DND-41 (cell line): Measurements from ENCODE around the gene SYNJ2BP.
"Not testable (repeated sequence)": the region's sequence is repeated elsewhere in the genome, so short reads cannot be mapped to it uniquely, and the experiment has no call there.

Experiments
- ATAC-seq: fragments of 200-7000 bp; cut with Tn5 transposase; 3 replicates; pipeline ENCODE4 v1.9.1; 2021; ENCODE audit warnings: low read depth; ENCODE audit not compliant: insufficient read depth
- DNase-seq: peaks from one replicate; pipeline ENCODE4 v3.0.0-alpha.2; 2020
- H2AFZ ChIP-seq: 2 replicates; pipeline ENCODE4 v1.6.0; 2012; ENCODE audit warnings: low read depth, low read length
- H3K27ac ChIP-seq: 2 replicates; pipeline ENCODE4 v1.5.1; 2012; ENCODE audit warnings: low read length, inconsistent platforms
- H3K27me3 ChIP-seq: fragments of 200-600 bp; sonication (generic); 2 replicates; pipeline ENCODE4 v1.6.0; 2012; ENCODE audit warnings: low read length, mild to moderate bottlenecking, inconsistent platforms; ENCODE audit not compliant: insufficient read depth, poor library complexity
- H3K36me3 ChIP-seq: 2 replicates; pipeline ENCODE4 v1.5.1; 2012; ENCODE audit warnings: low read length, inconsistent platforms; ENCODE audit not compliant: insufficient read depth
- H3K4me1 ChIP-seq: 2 replicates; pipeline ENCODE4 v1.5.1; 2012; ENCODE audit warnings: mild to moderate bottlenecking, low read length; ENCODE audit not compliant: insufficient read depth
- H3K4me2 ChIP-seq: 2 replicates; pipeline ENCODE4 v1.6.0; 2012; ENCODE audit warnings: mild to moderate bottlenecking, moderate library complexity, low read length, inconsistent platforms; ENCODE audit not compliant: insufficient read depth
- H3K4me3 ChIP-seq, 2 experiments: fragments of 200-600 bp in 1 of 2; shearing (Covaris generic) in 1 of 2; 2 replicates each; pipeline ENCODE4 v1.5.1; 2012 to 2016; ENCODE audit warnings: inconsistent platforms in 2 of 2, low read length in 2 of 2, mild to moderate bottlenecking in 2 of 2, low read depth in 1 of 2, moderate library complexity in 1 of 2
- H3K79me2 ChIP-seq: 2 replicates; pipeline ENCODE4 v1.6.0; 2012; ENCODE audit warnings: low read length, inconsistent platforms; ENCODE audit not compliant: insufficient read depth
- H3K9ac ChIP-seq: 2 replicates; pipeline ENCODE4 v1.6.0; 2012; ENCODE audit warnings: low read depth, mild to moderate bottlenecking, inconsistent platforms, low read length, moderate library complexity
- H3K9me3 ChIP-seq: 2 replicates; pipeline ENCODE4 v1.5.1; 2012; ENCODE audit warnings: low read length, moderate library complexity, mild to moderate bottlenecking, inconsistent platforms; ENCODE audit not compliant: insufficient read depth, severe bottlenecking
- H4K20me1 ChIP-seq: 2 replicates; pipeline ENCODE4 v1.6.0; 2012; ENCODE audit warnings: low read length; ENCODE audit not compliant: insufficient read depth
- EZH2 ChIP-seq: IDR thresholded peaks from 3 replicates; pipeline ENCODE4 v1.6.1; 2012; ENCODE audit warnings: borderline replicate concordance, low read depth, mild to moderate bottlenecking, moderate library complexity, low read length, inconsistent platforms; ENCODE audit not compliant: severe bottlenecking
- TF ChIP-seq, protein P1 (sequence below): IDR thresholded peaks from 2 replicates; pipeline ENCODE4 v1.5.1; 2012; ENCODE audit warnings: borderline replicate concordance, low read length, moderate library complexity, mild to moderate bottlenecking; ENCODE audit not compliant: poor library complexity, severe bottlenecking; ENCODE audit errors: extremely low read depth

SYNJ2BP gene

DNA sequence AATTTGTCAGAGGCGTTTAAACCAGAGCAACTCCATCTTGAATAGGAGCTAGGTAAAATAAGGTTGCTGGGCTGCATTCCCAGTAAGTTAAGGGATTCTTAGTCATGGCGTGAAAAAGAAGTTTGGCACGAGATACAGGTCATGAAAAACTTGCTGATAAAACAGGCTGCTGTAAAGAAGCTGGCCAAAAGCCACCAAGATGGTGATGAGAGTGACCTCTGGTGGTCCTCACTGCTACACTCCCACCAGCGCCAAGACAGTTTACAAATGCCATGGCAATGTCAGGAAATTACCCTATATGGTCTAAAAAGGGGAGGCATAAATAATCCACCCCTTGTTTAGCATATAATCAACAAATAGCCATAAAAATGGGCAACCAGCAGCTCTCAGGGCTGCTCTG is 13.6 kb downstream of the SYNJ2BP start:
- H3K79me2 ChIP-seq, result peaks cover 18% of the 10 kb centered on the region
- H3K36me3 ChIP-seq, result peaks cover 12% of the 10 kb centered on the region
- not testable (repeated sequence) for H3K9ac ChIP-seq, H2AFZ ChIP-seq, H3K27ac ChIP-seq, DNase-seq, H4K20me1 ChIP-seq, H3K4me1 ChIP-seq, H3K4me3 ChIP-seq, ATAC-seq, H3K27me3 ChIP-seq, H3K4me2 ChIP-seq
- peaks cover 13% of the 10 kb centered on the region for H3K9me3 ChIP-seq
- TF ChIP-seq, protein P1, sequence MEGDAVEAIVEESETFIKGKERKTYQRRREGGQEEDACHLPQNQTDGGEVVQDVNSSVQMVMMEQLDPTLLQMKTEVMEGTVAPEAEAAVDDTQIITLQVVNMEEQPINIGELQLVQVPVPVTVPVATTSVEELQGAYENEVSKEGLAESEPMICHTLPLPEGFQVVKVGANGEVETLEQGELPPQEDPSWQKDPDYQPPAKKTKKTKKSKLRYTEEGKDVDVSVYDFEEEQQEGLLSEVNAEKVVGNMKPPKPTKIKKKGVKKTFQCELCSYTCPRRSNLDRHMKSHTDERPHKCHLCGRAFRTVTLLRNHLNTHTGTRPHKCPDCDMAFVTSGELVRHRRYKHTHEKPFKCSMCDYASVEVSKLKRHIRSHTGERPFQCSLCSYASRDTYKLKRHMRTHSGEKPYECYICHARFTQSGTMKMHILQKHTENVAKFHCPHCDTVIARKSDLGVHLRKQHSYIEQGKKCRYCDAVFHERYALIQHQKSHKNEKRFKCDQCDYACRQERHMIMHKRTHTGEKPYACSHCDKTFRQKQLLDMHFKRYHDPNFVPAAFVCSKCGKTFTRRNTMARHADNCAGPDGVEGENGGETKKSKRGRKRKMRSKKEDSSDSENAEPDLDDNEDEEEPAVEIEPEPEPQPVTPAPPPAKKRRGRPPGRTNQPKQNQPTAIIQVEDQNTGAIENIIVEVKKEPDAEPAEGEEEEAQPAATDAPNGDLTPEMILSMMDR, result peak; percentile 15

DNA sequence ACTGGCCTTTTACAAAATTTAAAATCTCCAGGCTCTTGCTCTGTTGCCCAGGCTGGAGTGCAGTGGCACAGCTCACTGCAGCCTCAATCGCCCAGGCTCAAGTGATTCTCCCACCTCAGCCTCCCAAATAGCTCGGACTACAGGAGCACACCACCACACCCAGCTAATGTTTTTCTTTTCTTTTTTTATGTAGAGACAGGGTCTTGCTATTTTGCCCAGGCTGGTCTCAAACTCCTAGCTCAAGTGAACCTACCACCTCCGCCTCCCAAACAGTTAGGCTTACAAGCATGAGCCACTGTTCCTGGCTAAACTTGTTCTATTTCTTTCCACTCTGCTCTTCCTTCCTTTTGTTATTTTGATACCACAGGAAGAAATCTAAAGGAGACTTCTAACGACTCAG is 15.2 kb downstream of the SYNJ2BP start:
- no peak overlapping the region for H3K9ac ChIP-seq
- no peaks in the 10 kb centered on the region for H3K27me3 ChIP-seq
- H3K4me3 ChIP-seq, result no peak overlapping the region
- peaks cover 13% of the 10 kb centered on the region for H3K79me2 ChIP-seq
- H3K36me3 ChIP-seq, result peaks cover 21% of the 10 kb centered on the region
- no peak overlapping the region for H2AFZ ChIP-seq
- no peak overlapping the region for H3K4me2 ChIP-seq
- H4K20me1 ChIP-seq, result 0 out of 2 replicates have a peak, but pooled peaks cover 6% of the 10 kb centered on the region
- TF ChIP-seq EZH2, result no peak
- DNase-seq, result no peak
- no peak for ATAC-seq
- peaks cover 21% of the 10 kb centered on the region for H3K9me3 ChIP-seq
- H3K27ac ChIP-seq, result no peak overlapping the region
- no peaks in the 10 kb centered on the region for H3K4me1 ChIP-seq

DNA sequence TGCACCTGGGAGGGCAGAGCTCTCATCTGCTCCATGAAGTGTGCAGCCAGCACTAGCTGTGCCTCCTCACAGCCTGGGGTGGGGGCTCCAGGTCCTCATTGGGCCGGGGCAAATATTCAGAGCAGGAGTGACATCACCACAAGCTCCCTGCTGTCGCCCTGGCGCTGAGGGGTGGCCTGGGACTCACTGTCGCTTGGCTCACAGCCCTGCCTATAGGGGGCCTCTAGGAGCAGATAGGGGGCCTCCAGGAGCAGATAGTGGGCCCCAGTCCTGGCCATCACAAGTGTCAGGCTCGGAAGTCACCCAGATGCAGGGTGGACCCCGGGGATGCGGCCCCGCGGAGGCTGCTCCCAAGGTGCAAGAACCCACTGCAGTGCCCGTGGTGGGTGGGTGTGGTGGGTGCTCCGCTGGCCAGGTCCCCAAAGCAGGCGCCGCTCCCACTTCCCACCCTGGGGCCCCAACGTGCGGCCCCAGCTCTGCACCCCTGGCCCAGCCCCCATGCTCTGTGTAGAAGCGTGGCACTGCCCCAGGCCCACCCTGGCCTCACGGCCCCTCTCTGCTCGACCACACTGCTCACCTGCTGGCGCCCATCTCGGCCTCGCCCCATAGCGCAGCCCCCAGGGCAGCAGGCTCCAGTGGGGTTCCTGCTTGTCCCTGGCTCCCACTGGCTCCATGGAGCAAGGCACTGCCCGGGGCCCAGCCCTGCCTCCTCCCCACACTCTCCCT is 18.0 kb downstream of the SYNJ2BP start:
- Histone ChIP-seq H4K20me1 (0 out of 2 replicates have a peak, but pooled peaks cover 3% of the 10 kb centered on the region), H3K27ac (no peak overlapping the region), H3K4me1 (no peaks in the 10 kb centered on the region), H3K36me3 (peaks cover 21% of the 10 kb centered on the region), H2AFZ (no peak overlapping the region), H3K4me2 (no peak overlapping the region), H3K27me3 (no peaks in the 10 kb centered on the region), H3K9ac (no peak overlapping the region), H3K4me3 (no peak overlapping the region), H3K9me3 (peaks cover 21% of the 10 kb centered on the region), H3K79me2 (0 out of 2 replicates have a peak, but pooled peaks cover 7% of the 10 kb centered on the region)
- ATAC-seq (no peak), DNase-seq (no peak)
- TF ChIP-seq, protein P1, result no peak
- TF ChIP-seq EZH2, result no peak

DNA sequence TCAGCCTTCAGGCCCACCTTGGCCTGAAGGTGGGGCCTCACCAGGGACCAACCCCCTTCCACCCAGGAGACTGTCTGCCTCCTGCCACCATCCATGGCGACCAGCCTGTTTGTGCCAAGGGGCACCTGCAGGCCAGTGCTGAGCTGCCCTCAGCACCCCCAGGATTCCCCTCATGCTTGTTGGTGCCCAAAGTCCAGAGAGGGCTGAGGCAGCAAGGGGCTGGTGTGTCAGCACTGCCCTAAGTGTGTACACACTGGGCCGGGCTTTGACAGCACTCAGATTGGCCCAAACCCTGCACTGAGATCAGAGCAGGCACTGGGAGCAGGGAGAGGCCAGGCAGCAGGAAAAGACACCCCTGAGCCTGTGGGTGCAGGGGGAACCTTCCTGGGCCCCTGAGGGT is 18.6 kb downstream of the SYNJ2BP start:
- TF ChIP-seq EZH2, result no peak
- TF ChIP-seq, protein P1, result no peak
- H3K4me2 ChIP-seq, result no peak overlapping the region

More for the DNA sequence above, 18.6 kb downstream of the SYNJ2BP start:
- Histone ChIP-seq H3K9ac (no peak overlapping the region), H4K20me1 (0 out of 2 replicates have a peak, but pooled peaks cover 3% of the 10 kb centered on the region), H3K27ac (no peak overlapping the region), H3K79me2 (0 out of 2 replicates have a peak, but pooled peaks cover 7% of the 10 kb centered on the region), H3K9me3 (peaks cover 21% of the 10 kb centered on the region), H3K4me3 (no peak overlapping the region), H3K27me3 (no peaks in the 10 kb centered on the region), H3K4me1 (no peaks in the 10 kb centered on the region), H3K36me3 (peaks cover 21% of the 10 kb centered on the region), H2AFZ (no peak overlapping the region)
- DNase-seq (no peak), ATAC-seq (no peak)
